Ramos (cell line): ENCODE measurements around the gene CCDC24.

ENCODE experiments used
- in situ Hi-C: fragments of 300-500 bp; cut with MboI; formaldehyde crosslinking; loops from one replicate; pipeline ENCODE4 v1.14.3; 2022; ENCODE audit warnings: low sequenced_read_pairs; ENCODE audit not compliant: unreplicated experiment

The CCDC24 gene

DNA sequence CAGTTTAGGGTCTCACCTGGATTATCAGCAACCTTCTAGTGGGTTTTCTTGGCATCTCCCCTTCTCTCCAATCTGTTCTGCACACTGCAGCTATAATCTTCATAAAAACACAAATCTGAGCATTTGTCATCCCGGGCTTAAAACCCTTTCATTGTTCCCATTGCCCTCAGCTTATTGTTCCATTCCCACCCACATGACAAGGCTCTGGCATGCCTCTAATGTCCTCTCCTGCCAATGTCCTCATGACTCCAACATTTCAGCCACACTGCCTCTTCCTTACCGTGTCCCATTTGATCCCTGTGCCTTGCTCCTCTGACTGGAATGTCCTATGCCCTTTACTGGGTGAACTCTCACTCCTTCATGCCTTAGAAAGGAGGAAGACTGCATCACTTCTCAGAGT is 29.1 kb upstream of the CCDC24 start:
- in situ Hi-C loops: no loop called here

DNA sequence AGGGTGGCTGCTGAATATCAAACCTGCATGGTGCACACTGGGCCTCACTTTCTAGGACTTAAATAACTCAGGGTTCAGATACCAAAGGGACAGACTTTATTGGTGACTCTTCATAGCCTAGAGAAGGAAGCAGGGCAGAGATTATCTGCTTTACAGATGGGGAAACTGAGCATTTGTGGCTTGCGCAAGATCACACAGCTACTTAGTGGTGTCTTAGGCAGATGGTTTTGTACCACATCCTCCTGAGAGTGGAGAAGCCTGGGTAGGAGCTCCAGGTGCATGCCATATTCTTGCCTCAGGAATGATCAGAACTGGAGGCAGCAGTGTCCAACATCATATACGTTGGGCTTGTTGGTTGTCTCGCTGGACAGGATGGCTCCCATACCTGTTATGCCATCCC is 28.4 kb upstream of the CCDC24 start:
- in situ Hi-C loops: no loop called here

DNA sequence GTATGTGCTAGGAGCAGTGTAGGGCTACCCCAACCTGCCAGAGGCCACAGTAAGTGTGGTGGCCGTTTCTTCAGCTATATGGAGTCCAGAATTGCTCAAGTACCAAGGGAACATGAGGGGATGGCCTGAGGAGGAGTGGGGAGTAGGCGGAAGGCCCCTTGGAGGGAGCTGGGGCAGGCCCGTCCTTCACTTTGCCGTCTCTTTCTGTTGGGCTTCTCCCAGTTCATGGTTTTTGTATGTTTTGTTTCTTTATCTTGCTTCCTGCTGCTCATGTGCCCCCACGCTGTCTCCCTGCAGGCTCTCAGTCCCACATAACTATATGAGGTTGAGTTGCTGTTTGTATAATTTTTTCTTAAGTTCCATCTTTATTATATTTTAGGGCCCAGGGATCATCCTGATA is 27.5 kb upstream of the CCDC24 start:
- in situ Hi-C loops: no loop called here

DNA sequence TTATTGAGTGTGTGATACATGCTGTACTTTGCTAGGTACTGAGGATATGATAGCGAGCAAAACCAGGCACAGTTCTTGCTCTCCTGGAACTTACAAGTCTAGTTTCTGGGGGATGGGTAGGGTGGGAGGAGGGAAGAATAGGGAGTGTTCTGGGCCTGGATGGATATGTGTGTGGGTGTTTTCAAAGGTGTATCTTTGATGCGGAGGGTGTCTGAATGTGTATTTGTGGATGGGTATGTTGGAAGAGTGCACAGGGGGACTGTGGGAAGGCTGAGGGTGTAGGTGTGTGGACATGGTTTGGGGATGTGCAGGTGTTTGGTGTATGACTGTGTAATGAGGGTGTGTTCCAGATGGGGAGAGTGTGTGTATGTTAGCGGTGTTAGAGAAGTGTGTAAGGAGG is 26.1 kb upstream of the CCDC24 start:
- in situ Hi-C loops: no loop called here

DNA sequence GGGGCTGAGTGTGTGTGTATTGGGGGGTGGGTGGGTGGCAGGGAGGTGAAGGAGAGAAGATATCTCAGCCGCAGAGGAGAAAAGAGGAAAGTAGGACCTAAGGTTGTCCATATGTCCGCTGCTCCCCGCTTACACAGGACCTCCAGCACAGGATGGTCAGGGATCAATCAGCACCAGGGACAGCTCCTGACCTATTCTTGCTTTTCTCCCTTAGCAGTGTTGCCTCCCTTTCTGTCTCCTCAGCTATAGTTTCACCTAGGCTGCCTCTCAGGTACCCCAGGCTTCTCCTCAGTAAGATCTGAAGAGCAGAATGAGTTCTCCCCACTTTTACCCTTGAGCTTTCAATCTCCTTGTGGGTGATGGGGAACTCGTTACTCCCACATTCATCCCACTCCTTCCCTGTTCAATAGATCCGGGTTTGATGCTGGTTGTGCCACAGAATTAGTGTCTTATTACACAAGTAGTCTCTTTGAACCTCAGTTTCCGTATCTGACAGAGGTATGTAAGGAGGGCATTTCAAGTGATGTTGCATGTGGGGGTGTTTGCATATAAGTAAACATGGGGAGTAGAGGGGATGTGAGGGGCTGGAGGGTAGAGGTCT is 23.0 kb upstream of the CCDC24 start:
- in situ Hi-C loops: no loop called here

DNA sequence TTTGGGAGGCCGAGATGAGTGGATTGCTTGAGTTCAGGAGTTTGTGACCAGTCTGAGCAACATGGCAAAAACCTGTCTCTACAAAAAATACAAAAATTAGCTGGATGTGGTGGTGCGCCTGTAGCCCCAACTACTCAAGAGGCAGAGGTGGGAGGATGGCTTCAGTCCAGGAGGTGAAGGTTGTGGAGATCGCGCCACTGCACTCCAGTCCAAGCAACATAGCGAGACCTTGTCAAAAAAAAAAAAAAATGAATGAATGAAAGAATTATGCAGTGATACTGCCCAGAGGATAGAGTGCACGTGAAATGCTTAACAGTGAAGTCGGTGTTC is 22.0 kb upstream of the CCDC24 start:
- in situ Hi-C loops: no loop called here

DNA sequence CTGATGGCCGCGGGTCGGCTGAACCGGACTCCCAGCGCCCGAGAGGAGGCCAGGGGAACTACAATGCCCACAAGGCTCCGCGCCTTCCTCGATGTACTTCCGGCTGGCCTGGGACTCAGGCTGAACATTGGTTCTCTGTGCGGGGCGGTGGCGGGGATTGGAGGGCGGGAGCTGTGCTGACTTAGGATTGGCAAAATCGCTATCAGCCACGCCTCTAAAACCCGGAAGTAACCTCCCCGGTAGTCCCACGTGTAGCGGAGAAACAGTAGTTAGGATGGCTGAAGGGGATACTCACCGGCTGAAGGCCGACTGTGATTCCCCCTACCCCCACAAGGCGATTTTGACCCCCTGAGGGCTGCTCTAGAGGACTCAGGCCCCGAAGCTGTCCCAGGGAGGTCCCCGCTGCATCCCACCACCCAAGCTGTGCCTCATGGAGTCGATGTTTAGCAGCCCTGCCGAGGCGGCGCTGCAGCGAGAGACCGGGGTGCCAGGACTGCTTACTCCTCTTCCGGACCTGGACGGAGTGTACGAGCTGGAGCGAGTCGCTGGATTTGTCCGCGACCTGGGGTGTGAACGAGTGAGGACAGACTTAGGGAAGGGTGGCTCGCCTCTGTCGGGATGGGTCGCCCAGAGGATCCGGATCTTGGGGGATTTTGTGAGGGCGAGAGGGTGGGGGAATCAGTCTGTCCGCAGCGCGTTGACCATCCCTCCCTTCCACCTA is 21.5 kb upstream of the CCDC24 start, which contains the start of gene DPH2:
DPH2 (plus strand) TSS at position 265 of the 721 bp plus-strand sequence; CDS start at position 431, 166 bp downstream.
- in situ Hi-C loops: no loop called here

DNA sequence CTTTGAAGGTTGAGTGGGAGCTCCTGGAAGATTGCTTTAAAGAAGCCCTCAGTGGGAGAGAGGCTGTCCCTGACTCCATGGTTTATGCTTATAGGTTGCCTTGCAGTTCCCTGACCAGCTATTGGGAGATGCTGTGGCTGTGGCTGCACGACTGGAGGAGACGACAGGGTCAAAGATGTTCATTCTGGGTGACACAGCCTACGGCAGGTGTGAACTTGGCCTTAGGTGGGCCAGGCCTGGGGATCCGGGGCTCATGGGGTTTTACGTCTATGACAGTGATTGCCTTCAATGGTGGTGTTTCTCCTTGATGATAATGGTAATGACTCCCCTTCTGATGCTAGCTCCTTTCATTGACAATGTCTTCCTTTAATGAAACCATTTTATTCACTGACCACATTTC is 20.9 kb upstream of the CCDC24 start:
- in situ Hi-C loops: no loop called here

DNA sequence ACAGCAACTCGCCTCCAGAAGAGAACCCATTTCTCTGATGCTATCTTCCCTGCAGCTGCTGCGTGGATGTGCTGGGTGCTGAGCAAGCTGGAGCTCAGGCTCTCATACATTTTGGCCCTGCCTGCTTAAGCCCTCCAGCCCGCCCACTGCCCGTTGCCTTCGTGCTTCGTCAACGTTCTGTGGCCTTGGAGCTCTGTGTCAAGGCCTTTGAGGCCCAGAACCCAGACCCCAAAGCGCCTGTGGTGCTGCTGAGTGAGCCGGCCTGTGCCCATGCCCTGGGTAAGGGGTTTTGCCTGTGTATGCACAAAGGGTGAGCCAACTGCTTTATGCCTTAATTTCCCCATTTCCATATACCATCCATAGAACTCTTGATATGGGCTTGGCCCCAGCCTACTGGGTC is 20.5 kb upstream of the CCDC24 start:
- in situ Hi-C loops: no loop called here

DNA sequence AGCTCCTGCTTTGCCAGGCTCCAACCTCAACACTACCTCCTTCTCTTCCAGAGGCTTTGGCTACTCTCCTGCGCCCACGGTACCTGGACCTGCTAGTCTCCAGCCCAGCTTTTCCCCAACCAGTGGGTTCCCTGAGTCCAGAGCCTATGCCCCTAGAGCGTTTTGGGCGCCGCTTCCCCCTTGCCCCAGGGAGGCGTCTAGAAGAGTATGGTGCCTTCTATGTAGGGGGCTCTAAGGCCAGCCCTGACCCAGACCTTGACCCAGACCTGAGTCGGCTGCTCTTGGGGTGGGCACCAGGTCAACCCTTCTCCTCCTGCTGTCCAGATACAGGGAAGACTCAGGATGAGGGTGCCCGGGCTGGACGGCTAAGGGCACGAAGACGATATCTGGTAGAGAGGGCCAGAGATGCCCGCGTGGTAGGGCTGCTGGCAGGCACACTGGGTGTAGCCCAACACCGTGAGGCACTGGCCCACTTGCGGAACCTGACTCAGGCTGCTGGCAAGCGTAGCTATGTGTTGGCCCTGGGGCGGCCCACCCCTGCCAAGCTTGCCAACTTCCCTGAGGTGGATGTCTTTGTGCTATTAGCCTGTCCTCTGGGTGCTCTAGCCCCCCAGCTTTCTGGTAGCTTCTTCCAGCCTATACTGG is 19.9 kb upstream of the CCDC24 start:
- in situ Hi-C loops: no loop called here

DNA sequence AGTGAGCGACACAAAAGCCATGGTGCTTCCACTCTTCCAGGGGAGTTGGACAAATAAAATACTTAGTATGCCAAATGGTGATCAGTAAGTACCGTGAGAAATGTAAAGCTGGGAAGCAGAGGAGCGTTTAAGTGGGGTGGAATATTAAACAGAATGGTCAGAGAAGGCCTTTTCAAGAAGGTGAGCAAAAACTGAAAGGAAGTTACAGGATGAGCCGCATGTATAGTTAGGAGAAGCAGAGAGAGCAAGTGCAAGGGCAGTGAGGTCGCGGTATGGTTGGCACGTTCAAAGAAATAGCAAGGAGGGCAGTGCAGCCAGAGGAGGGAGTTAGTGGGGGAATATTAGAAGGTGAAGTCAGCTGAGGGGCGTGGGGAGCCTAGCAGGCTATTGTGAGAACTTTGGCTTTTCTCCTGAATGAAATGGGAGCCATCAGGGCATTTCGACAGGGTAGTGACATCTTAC is 17.4 kb upstream of the CCDC24 start:
- in situ Hi-C loops: no loop called here

DNA sequence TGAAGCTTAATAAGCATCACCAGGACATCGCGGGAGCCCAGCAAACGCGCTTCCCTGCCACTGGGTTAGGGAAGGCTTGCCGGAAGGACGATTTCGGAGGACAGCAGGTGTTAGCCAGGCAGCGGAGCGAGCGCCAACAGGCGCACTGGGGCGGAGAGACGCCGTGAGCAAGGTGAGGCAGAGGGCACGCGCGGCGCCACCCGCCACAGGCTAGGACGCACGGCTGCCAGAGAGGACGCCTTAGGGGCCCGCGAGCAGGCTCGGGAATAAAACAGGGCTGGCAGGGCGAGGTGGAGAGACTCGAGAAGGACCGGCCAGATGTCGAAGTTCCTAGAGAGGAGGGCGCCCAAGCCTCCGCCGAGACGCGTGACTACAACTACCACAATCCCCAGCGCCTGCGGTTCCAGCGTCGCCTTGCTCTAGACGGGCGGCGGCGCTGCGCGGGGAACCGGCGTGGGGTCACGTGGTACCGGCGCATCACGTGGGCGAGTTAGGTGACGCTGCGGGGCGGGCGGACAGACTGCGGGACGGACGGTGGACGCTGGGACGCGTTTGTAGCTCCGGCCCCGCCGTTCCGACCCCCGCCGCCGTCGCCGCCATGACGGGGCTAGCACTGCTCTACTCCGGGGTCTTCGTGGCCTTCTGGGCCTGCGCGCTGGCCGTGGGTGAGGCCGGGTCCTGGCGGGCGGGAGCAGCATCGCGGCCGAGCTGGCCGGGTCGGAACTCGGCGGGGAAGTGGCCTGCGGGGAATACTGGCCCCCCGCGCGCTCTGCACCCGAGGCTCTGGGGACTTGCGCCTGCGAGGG is 16.8 kb upstream of the CCDC24 start, which contains the start of gene ATP6V0B:
ATP6V0B (plus strand) TSS at position 518 of the 806 bp plus-strand sequence; CDS start at position 599, 81 bp downstream.
- in situ Hi-C loops: no loop called here

DNA sequence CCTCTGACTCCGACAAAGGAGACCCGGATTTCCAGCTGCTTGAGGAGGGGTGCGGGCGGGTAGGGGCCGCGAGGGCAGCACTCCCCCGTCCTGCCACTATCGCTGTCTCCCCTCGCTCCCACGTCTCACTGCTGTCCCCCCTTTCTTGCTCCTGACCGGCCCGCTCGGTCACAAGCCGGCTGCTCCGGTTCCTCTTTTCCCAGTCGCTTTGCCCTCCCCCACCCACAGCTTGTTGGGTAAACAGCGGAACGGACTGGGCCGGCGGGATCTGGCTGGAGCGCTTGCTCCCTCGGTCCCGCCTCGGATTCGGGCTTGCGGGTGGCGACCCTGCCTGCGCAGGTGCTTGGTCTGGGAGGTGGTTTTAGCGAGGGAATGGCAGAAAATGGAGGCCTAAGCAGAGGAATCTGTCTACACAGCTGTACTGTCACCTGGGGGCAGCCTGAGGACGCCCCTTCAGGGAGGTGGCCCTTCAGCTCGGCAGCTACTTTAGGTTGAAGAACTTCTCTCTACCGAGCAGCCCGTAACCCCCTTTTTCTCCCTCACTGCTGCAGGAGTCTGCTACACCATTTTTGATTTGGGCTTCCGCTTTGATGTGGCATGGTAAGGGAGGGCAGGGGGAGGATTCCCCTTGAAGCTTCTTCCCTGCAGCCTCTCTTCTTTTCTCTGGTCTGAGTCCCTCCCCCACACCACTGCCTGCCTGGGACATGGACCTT is 16.0 kb upstream of the CCDC24 start:
- in situ Hi-C loops: no loop called here

DNA sequence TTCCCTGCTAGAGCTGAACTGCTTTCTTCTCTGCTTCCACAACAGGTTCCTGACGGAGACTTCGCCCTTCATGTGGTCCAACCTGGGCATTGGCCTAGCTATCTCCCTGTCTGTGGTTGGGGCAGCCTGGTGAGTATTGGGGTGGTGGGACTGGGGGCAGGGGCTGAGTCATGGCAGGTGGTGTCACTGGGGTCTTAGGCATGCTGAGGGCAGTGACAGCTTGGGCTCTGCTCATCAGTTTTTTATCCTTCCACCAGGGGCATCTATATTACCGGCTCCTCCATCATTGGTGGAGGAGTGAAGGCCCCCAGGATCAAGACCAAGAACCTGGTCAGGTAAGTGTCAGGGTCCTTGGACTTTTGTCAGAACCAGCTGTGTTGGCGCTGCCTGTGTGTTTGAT is 15.4 kb upstream of the CCDC24 start:
- in situ Hi-C loops: no loop called here

DNA sequence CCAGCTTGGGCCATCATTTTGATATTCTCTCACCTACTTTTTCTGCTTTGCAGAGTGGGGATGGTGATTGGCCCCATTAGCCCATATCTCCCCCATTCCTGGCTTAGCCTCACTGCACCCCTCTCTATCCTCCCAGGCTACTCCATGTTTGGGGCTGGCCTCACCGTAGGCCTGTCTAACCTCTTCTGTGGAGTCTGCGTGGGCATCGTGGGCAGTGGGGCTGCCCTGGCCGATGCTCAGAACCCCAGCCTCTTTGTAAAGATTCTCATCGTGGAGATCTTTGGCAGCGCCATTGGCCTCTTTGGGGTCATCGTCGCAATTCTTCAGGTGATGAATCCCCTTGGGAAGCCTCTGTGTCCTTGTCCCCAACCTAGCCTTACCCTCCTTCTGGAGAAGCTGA is 14.5 kb upstream of the CCDC24 start:
- in situ Hi-C loops: no loop called here

DNA sequence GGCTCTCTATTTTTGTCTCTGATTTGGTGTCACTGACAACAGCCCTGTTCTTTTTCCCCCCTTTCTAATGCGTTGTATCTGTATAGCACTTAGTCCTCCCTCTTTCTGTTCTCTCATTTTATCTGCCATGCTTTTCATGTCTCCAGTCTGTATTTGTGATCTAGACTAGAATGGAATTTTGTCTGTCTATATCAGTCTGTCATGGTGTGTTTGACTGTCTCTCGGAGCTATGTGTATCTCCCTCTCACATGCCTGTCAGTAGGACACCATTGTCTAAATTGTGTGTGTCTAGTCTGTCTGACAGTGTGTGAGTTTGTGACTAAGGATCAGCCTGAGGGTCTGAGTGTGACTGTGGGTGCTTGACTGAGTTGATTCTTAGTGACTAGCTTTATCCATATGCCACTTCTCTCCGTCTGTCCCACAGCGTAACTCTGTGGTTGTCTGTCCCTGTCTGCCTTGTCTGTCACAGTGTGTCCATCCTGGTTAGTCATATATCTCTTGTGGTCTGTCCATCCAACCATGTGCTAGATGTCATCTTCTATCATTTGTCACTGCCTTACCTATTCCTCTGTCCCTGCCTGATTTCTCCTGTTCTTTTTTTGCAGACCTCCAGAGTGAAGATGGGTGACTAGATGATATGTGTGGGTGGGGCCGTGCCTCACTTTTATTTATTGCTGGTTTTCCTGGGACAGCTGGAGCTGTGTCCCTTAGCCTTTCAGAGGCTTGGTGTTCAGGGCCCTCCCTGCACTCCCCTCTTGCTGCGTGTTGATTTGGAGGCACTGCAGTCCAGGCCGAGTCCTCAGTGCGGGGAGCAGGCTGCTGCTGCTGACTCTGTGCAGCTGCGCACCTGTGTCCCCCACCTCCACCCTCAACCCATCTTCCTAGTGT is 13.8 kb upstream of the CCDC24 start:
- in situ Hi-C loops: no loop called here

DNA sequence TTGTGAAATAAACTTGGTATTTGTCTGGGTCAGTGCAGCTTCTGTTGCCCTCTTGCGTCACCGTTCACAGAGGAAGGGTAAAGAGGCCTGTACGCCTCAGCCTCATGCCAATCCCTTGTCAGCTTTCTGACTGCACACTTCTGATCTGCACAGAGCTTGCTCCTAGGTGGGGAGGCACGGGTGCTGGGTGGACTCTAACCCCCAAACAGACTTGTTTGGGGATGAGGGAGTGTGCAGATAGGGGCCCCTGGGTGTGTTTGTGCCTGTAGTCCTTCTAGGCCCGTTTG is 13.2 kb upstream of the CCDC24 start:
- in situ Hi-C loops: no loop called here

DNA sequence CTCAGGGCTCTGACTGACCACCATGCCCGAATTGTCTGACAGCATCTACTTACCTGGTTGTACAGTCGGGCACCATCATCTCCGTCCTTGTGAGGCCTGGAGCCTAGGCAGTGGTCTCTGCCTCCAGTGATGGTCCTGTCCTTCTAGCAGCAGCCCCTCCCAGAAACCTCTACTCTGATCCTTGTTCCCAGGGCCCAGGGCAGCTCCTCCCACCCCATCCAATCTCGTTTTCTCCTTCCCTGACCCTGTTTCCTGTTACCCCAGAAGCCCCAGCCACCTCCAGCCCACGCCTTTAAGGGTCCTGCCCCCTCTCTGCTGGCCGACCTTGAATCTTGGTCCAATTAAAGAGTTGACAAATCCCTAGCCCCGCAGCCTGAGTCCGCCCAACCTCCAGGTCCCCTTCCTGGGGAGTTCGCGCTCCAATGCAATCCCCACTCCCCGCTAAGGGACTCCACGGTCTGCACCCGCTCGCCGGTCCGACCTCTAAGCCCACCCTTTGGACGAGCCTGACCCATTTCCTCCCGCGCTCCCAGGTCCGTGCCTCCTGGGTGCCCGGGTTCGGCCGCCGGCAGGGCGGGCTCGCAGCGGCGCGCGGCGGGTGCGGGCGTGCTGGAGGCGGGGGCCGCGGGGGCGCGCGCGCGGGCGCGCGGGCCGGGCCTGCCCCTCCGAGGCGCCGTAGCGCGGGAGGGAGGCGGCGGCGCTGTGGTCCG is 12.7 kb upstream of the CCDC24 start, which contains the start of gene B4GALT2:
B4GALT2 (plus strand) TSS at position 660 of the 710 bp plus-strand sequence. CDS start 1,951 bp downstream, outside the sequence.
- in situ Hi-C loops: no loop called here

DNA sequence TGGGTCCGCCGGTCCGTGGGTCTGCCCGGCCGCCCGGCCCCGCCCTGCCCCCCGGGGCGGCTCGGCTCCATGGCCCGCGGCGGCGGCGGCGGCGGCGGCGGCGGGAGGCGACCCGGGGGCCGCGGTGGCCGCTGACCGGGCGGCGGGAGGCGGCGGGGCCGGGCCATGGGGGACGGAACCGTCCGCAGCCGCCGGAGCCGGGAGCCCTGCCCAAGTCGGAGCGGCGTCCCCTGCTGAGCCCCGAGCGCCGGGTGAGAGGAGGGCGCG is 12.2 kb upstream of the CCDC24 start:
- in situ Hi-C loops: no loop called here
